Ishikawa (cell line): ENCODE data around the gene NPC2.

Source experiments
- CEBPB ChIP-seq: IDR thresholded peaks from 2 replicates; pipeline ENCODE4 v1.6.1; 2012
- CREB1 ChIP-seq: IDR thresholded peaks from 2 replicates; pipeline ENCODE4 v1.6.1; 2012; ENCODE audit warnings: low read depth
- EGR1 ChIP-seq: IDR thresholded peaks from 2 replicates; pipeline ENCODE4 v1.6.1; 2012
- EP300 ChIP-seq: IDR thresholded peaks from 2 replicates; pipeline ENCODE4 v1.6.1; 2012; ENCODE audit warnings: borderline replicate concordance
- FOXM1 ChIP-seq: IDR thresholded peaks from 2 replicates; pipeline ENCODE4 v1.6.1; 2012; ENCODE audit warnings: low read depth, borderline replicate concordance
- MAX ChIP-seq: IDR thresholded peaks from 2 replicates; pipeline ENCODE4 v1.6.1; 2012
- NFIC ChIP-seq: IDR thresholded peaks from 2 replicates; pipeline ENCODE4 v1.6.1; 2012
- RAD21 ChIP-seq: IDR thresholded peaks from 2 replicates; pipeline ENCODE4 v1.6.1; 2012; ENCODE audit warnings: low read depth
- REST ChIP-seq: IDR thresholded peaks from 2 replicates; pipeline ENCODE4 v1.6.1; 2012; ENCODE audit warnings: low read depth, mild to moderate bottlenecking
- TAF1 ChIP-seq: IDR thresholded peaks from 2 replicates; pipeline ENCODE4 v1.6.1; 2012; ENCODE audit warnings: low read depth, mild to moderate bottlenecking
- TCF12 ChIP-seq: IDR thresholded peaks from 2 replicates; pipeline ENCODE4 v1.6.1; 2012; ENCODE audit warnings: low read depth
- TEAD4 ChIP-seq: IDR thresholded peaks from 2 replicates; pipeline ENCODE4 v1.6.1; 2012
- YY1 ChIP-seq: IDR thresholded peaks from 2 replicates; pipeline ENCODE4 v1.6.1; 2012; ENCODE audit warnings: low read depth

DNA sequence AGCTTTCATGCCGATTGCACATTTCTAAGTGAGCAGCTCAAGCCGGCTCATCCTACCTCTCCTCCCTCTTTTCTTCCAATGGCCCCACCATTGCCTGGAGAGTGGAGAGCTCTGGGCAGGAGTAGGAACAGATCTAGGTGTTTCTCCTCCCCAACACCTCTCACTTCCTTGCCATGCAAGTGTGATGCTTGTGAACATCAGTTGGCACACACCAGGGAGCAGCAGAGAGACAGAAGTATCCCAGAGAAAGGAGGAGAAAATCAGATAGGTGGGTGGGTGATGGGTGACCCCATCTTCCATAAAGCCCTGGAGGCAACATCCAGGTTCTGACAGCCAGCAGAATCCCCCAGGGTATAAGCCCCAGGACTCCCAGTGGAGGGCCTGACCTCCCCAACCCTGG, 27.8 kb downstream of the NPC2 start:
- TF ChIP-seq TEAD4 (no peak), YY1 (no peak), EP300 (no peak), TAF1 (no peak), MAX (no peak), EGR1 (no peak), FOXM1 (no peak), CEBPB (no peak), TCF12 (no peak), NFIC (no peak), REST (no peak), RAD21 (no peak), CREB1 (no peak)
